Ishikawa (cell line): ENCODE measurements around the gene DNASE1L2.

Source experiments
- CEBPB ChIP-seq: IDR thresholded peaks from 2 replicates; pipeline ENCODE4 v1.6.1; 2012
- CREB1 ChIP-seq: IDR thresholded peaks from 2 replicates; pipeline ENCODE4 v1.6.1; 2012; ENCODE audit warnings: low read depth
- EGR1 ChIP-seq: IDR thresholded peaks from 2 replicates; pipeline ENCODE4 v1.6.1; 2012
- EP300 ChIP-seq: IDR thresholded peaks from 2 replicates; pipeline ENCODE4 v1.6.1; 2012; ENCODE audit warnings: borderline replicate concordance
- FOXM1 ChIP-seq: IDR thresholded peaks from 2 replicates; pipeline ENCODE4 v1.6.1; 2012; ENCODE audit warnings: low read depth, borderline replicate concordance
- NFIC ChIP-seq: IDR thresholded peaks from 2 replicates; pipeline ENCODE4 v1.6.1; 2012
- RAD21 ChIP-seq: IDR thresholded peaks from 2 replicates; pipeline ENCODE4 v1.6.1; 2012; ENCODE audit warnings: low read depth
- TAF1 ChIP-seq: IDR thresholded peaks from 2 replicates; pipeline ENCODE4 v1.6.1; 2012; ENCODE audit warnings: low read depth, mild to moderate bottlenecking
- TCF12 ChIP-seq: IDR thresholded peaks from 2 replicates; pipeline ENCODE4 v1.6.1; 2012; ENCODE audit warnings: low read depth
- TF ChIP-seq, protein P1 (sequence below): IDR thresholded peaks from 2 replicates; pipeline ENCODE4 v1.6.1; 2012; ENCODE audit warnings: low read depth, mild to moderate bottlenecking
- TF ChIP-seq, protein P2 (sequence below): IDR thresholded peaks from 2 replicates; pipeline ENCODE4 v1.6.1; 2012
- TF ChIP-seq, protein P3 (sequence below): IDR thresholded peaks from 2 replicates; pipeline ENCODE4 v1.6.1; 2012

DNA sequence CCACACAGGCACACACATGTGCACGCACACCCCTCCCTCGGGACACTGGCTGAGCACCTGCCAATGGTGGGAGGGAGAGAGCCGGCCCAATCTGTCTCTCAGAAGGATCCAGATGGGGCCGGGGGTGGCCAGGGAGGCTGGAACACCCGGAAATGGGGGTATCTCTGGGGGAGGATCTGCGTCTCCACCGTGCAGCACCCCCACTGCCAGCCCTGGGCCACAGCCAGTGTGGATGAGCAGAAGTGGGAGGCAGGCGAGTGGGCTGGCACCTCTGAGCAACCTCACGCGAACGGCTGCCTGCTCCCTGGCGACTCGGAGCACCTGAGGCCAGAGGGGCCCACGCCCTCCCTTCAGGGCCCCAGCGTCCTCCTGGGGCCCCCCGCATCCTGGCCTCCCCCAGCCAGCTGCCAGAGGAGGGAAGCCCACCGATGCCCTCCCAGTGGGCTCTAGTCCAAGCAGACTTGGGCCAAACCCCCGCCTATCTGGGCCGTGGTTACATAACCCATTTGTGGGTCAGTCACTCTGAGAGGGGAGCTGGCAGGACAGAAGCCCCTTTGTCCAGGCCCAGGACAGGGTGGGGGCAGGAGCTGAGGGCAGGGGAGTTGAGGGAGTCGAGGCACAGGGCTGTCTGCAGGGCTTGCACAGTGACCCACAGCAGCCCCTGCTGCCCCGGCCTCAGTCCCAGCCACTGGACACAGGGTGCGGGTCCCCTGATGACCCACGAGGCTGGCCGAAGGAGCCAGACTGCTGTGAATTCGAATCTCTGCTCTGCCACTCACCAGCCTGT lies 45.4 kb upstream of the DNASE1L2 start:
- TF ChIP-seq TCF12 (no peak), CREB1 (no peak), EP300 (no peak), FOXM1 (no peak), TAF1 (no peak), RAD21 (no peak), EGR1 (no peak), NFIC (no peak), CEBPB (no peak)
- TF ChIP-seq, protein P1, sequence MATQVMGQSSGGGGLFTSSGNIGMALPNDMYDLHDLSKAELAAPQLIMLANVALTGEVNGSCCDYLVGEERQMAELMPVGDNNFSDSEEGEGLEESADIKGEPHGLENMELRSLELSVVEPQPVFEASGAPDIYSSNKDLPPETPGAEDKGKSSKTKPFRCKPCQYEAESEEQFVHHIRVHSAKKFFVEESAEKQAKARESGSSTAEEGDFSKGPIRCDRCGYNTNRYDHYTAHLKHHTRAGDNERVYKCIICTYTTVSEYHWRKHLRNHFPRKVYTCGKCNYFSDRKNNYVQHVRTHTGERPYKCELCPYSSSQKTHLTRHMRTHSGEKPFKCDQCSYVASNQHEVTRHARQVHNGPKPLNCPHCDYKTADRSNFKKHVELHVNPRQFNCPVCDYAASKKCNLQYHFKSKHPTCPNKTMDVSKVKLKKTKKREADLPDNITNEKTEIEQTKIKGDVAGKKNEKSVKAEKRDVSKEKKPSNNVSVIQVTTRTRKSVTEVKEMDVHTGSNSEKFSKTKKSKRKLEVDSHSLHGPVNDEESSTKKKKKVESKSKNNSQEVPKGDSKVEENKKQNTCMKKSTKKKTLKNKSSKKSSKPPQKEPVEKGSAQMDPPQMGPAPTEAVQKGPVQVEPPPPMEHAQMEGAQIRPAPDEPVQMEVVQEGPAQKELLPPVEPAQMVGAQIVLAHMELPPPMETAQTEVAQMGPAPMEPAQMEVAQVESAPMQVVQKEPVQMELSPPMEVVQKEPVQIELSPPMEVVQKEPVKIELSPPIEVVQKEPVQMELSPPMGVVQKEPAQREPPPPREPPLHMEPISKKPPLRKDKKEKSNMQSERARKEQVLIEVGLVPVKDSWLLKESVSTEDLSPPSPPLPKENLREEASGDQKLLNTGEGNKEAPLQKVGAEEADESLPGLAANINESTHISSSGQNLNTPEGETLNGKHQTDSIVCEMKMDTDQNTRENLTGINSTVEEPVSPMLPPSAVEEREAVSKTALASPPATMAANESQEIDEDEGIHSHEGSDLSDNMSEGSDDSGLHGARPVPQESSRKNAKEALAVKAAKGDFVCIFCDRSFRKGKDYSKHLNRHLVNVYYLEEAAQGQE, result no peak
- TF ChIP-seq, protein P2, sequence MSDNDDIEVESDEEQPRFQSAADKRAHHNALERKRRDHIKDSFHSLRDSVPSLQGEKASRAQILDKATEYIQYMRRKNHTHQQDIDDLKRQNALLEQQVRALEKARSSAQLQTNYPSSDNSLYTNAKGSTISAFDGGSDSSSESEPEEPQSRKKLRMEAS, result no peak
- TF ChIP-seq, protein P3, sequence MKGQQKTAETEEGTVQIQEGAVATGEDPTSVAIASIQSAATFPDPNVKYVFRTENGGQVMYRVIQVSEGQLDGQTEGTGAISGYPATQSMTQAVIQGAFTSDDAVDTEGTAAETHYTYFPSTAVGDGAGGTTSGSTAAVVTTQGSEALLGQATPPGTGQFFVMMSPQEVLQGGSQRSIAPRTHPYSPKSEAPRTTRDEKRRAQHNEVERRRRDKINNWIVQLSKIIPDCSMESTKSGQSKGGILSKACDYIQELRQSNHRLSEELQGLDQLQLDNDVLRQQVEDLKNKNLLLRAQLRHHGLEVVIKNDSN, result no peak
